ENCODE results near the gene ENTPD2. TPM values are rescaled to one million over a fixed set of nuclear protein-coding genes. Genes with fewer than 3 reads are reported as not detected.

The ENTPD2 gene
- total RNA-seq = 10 to 100 TPM in 3 of 4 donors, 1 to 10 TPM in 1; 7.0 to 21.0 (median 18.1) TPM

DNA sequence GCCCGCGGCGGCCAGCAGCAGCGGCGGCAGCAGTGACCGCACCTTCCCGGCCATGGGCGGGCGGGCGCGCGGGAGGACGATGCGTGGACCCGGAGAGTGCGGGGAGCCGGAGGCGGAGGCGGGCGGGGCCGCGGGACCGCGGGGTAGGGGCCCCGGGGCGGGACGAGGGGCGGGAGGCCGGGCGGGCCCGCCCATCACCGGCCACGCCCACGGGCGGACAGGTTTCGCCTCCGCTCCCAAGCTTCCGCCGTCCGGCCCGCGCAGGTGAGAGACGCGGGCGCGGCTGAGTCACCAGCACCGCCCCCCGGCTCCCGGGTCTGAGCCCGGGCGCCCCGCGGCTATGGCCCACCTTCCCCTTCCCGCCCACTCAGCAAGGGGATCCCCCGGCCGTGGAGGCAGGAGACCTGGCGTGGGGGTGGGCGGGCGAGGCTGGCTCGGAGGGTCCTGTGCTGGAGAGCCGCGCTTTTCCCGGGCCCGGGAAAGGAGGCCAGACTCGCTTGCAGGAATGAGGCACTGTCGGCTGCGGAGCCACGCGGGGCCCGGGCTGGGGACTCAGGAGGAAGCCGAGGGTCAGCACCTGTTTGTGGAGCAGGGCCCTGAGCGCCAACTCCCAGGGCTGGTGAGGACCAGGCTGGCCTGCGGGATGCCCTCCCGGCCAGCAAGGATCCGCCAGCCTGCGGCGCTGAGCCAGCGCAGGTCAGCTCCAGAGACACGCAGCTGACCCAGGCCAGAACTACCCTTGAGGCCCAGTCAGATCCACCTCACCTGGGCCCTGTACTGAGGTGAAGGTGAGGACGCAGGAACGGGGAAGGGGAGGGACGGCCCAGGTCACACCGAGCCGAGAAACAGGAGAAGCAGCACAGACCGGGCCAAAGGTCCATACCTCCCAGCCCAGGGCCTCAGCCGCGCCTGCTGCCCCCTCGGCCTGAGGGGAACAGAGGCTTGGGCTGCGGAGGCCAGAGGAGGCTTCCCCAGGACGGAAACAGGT is at the start of gene ENTPD2:
TSS of gene ENTPD2 (minus strand) at position 118 of the 988 bp plus-strand sequence. CDS start at position 54, 64 bp downstream.
- no peaks in the 10 kb centered on the region for H3K36me3 ChIP-seq
- peaks cover 0 to 25% of the 10 kb centered on the region in 2 donors for H3K27me3 ChIP-seq
- no peak for TF ChIP-seq EP300 (IDR thresholded peaks at IDR 0.05)
- no peak for TF ChIP-seq POLR2A (IDR thresholded peaks at IDR 0.05)
- H3K27ac ChIP-seq = peak within 1 kb of the TSS; percentile 76 to 92 (median 88)
- no peaks in the 10 kb centered on the region for H3K9me3 ChIP-seq
- no peak for DNase-seq (ENCODE audit: low spot score in 2 of 2)
- H3K4me1 ChIP-seq = peaks cover 3 to 74% (median 35%) of the 10 kb centered on the region in 4 donors
- peak within 1 kb of the TSS; percentile 32 to 55 (median 40) for H3K4me3 ChIP-seq
- WGBS, 2 donors = 21 to 26% methylated on average over 25 to 43 of the region's 90 CpGs

DNA sequence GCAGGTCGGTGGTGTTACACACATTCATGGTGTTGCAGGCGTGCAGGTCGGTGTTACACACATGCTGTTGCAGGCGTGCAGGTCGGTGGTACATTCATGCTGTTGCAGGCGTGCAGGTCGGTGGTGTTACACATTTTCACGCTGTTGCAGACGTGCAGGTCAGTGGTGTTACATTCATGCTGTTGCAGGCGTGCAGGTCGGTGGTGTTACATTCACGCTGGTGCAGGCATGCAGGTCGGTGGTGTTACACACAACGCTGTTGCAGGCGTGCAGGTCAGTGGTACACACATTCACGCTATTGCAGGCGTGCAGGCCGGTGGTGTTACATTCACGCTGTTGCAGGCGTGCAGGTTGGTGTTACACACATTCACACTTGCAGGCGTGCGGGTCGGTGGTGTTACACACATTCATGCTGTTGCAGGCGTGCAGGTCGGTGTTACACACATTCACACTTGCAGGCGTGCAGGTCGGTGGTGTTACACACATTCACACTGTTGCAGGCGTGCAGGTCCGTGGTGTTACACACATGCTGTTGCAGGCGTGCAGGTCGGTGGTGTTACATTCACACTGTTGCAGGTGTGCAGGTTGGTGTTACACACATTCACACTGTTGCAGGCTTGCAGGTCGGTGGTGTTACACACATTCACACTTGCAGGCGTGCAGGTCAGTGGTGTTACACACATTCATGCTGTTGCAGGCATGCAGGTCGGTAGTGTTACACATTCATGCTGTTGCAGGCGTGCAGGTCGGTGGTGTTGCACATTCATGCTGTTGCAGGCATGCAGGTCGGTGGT is 49.5 kb upstream of the ENTPD2 start:
- Histone ChIP-seq H3K36me3 (peaks cover 0 to 100% (median 46%) of the 10 kb centered on the region in 3 donors), H3K27ac (no peak overlapping the region), H3K27me3 (no peaks in the 10 kb centered on the region), H3K4me1 (no peaks in the 10 kb centered on the region), H3K4me3 (no peak overlapping the region), H3K9me3 (no peaks in the 10 kb centered on the region)
- no peak for DNase-seq (ENCODE audit: low spot score in 2 of 2)
- 91 to 94% methylated on average over 37 of the region's 37 CpGs for WGBS, 2 donors
- TF ChIP-seq EP300 (IDR thresholded peaks at IDR 0.05) (no peak), POLR2A (IDR thresholded peaks at IDR 0.05) (no peak)
- TF ChIP-seq, protein P1, sequence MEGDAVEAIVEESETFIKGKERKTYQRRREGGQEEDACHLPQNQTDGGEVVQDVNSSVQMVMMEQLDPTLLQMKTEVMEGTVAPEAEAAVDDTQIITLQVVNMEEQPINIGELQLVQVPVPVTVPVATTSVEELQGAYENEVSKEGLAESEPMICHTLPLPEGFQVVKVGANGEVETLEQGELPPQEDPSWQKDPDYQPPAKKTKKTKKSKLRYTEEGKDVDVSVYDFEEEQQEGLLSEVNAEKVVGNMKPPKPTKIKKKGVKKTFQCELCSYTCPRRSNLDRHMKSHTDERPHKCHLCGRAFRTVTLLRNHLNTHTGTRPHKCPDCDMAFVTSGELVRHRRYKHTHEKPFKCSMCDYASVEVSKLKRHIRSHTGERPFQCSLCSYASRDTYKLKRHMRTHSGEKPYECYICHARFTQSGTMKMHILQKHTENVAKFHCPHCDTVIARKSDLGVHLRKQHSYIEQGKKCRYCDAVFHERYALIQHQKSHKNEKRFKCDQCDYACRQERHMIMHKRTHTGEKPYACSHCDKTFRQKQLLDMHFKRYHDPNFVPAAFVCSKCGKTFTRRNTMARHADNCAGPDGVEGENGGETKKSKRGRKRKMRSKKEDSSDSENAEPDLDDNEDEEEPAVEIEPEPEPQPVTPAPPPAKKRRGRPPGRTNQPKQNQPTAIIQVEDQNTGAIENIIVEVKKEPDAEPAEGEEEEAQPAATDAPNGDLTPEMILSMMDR (IDR thresholded peaks at IDR 0.05) = no peak

DNA sequence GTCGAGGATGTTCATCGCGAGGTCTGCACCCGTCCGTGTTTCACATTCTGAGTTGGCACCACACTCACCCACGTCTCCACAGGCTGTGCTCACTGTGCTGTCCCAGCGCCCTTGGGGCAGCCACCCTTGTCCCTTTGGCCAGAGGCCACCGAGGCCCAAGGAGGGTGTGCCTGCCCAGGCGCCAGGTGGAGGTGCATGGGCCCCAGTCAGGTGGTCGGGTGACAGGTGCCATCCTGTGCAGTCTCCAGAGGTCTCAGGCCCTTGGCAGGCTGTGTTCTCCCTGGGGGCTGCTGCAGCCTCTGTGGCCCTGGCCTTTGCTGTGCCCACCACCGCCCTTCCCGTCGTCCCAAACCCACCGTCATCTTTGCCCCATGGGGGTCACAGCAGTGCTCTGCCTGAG is 45.4 kb upstream of the ENTPD2 start:
- DNase-seq (ENCODE audit: low spot score in 2 of 2) = no peak
- Histone ChIP-seq H3K4me1 (no peaks in the 10 kb centered on the region), H3K27me3 (no peaks in the 10 kb centered on the region), H3K4me3 (no peak overlapping the region), H3K9me3 (no peaks in the 10 kb centered on the region), H3K27ac (no peak overlapping the region), H3K36me3 (peaks cover 8 to 98% (median 21%) of the 10 kb centered on the region in 3 donors)
- no peak for TF ChIP-seq EP300 (IDR thresholded peaks at IDR 0.05)
- no peak for TF ChIP-seq POLR2A (IDR thresholded peaks at IDR 0.05)
- TF ChIP-seq, protein P1 (IDR thresholded peaks at IDR 0.05) = no peak
- WGBS, 2 donors = 86 to 92% methylated on average over 10 to 14 of the region's 14 CpGs

DNA sequence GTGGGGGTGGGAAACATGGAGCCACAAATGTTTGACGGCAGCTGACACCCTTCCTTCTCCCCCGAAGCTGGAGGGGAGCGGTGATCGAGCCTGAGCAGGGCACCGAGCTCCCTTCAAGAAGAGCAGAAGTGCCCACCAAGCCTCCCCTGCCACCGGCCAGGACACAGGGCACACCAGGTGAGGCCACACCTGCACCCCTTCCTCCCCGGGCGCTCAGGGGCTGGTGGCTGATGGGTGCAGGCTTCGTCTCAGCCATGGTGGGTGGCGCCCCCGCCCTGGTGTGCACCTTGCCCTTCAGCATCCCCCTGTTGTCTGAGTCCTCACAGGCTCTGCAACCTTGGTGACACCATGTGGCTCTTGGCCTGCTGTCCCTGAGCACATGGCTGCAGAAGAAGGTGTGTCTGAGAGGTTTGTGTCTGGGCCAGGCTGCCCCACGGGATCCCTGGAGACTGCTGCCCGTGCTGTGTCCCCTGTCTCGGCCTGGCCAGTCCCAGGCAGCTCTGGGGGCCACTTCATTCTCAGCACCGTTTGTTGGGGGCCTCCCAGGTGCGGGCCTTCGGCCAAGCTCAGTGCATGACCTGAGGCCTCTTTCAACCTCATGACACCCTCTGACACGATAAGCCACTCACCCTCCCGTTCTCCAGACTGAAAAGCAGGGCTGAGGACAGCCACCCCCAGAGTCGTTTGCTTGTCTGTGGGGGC is 44.1 kb upstream of the ENTPD2 start:
- TF ChIP-seq, protein P1 (IDR thresholded peaks at IDR 0.05) = no peak
- TF ChIP-seq EP300 (IDR thresholded peaks at IDR 0.05) (no peak), POLR2A (IDR thresholded peaks at IDR 0.05) (no peak)
- WGBS, 2 donors = 87 to 91% methylated on average over 14 to 19 of the region's 20 CpGs
- Histone ChIP-seq H3K9me3 (no peaks in the 10 kb centered on the region), H3K36me3 (peaks cover 8 to 97% (median 14%) of the 10 kb centered on the region in 3 donors), H3K4me3 (no peak overlapping the region), H3K27me3 (no peaks in the 10 kb centered on the region), H3K4me1 (no peaks in the 10 kb centered on the region), H3K27ac (no peak overlapping the region)
- no peak for DNase-seq (ENCODE audit: low spot score in 2 of 2)

Data from tibial nerve (tissue), 4 donors.